HFFc6 (cell line): ENCODE data around the gene NOS1AP. TPM values are rescaled to one million over a fixed set of nuclear protein-coding genes. Genes with fewer than 3 reads are reported as not detected.

ENCODE experiments used
- DNase-seq: peaks from one replicate; pipeline ENCODE4 v3.0.0-alpha.2; 2018
- H3K27ac Mint-ChIP-seq: 2 replicates; pipeline ENCODE4 v1.8.0; 2020; ENCODE audit warnings: mild to moderate bottlenecking, mixed read lengths
- H3K27me3 Mint-ChIP-seq: 2 replicates; pipeline ENCODE4 v1.8.0; 2021; ENCODE audit warnings: mild to moderate bottlenecking, moderate library complexity, mixed read lengths; ENCODE audit not compliant: insufficient read depth
- H3K36me3 Mint-ChIP-seq: 2 replicates; pipeline ENCODE4 v1.8.0; 2021; ENCODE audit warnings: low read depth, mixed read lengths
- H3K4me1 Mint-ChIP-seq: 2 replicates; pipeline ENCODE4 v1.8.0; 2020; ENCODE audit warnings: low read depth, mixed read lengths
- H3K4me3 Mint-ChIP-seq: 2 replicates; pipeline ENCODE4 v1.8.0; 2020; ENCODE audit warnings: mild to moderate bottlenecking, moderate library complexity, mixed read lengths
- H3K9me3 Mint-ChIP-seq: 2 replicates; pipeline ENCODE4 v1.8.0; 2020; ENCODE audit warnings: mild to moderate bottlenecking, mixed read lengths
- CTCF ChIP-seq: fragments of 200-600 bp; sonication (generic); IDR thresholded peaks from 2 replicates; pipeline ENCODE4 v1.5.0; 2021; ENCODE audit warnings: antibody characterized with exemption, mild to moderate bottlenecking
- total RNA-seq, 6 experiments: library from RNA; stranded (reverse); fragmentation: NEBNext Ultra II Directional; extraction: Animal tissue kit (Norgen Biotek cat#: 25700); gene quantifications; 2 replicates in 1 of 6; 3 replicates in 5 of 6; pipeline ENCODE4 v1.2.3, GENCODE V29; 2021

Gene NOS1AP
- total RNA-seq, 6 experiments from 2014 or later, result 0.11 to 0.62 (median 0.29) TPM

GRCh38 chr1:162067466-162067865 is 2.0 kb upstream of the NOS1AP start:
- Mint-ChIP-seq H3K4me3 (no peak overlapping the region), H3K4me1 (no peaks in the 10 kb centered on the region), H3K36me3 (no peaks in the 10 kb centered on the region), H3K27me3 (peaks cover 28% of the 10 kb centered on the region), H3K9me3 (no peaks in the 10 kb centered on the region), H3K27ac (no peak overlapping the region)
- TF ChIP-seq CTCF, result no peak
- DNase-seq, result no peak

- no peaks in the 10 kb centered on the region for H3K36me3 Mint-ChIP-seq
- H3K4me3 Mint-ChIP-seq, result no peak overlapping the region
- TF ChIP-seq CTCF, result no peak
- no peak overlapping the region for H3K27ac Mint-ChIP-seq
- H3K4me1 Mint-ChIP-seq, result no peaks in the 10 kb centered on the region
- H3K9me3 Mint-ChIP-seq, result no peaks in the 10 kb centered on the region
- H3K27me3 Mint-ChIP-seq, result peaks cover 25% of the 10 kb centered on the region
- no peak for DNase-seq
Observed at GRCh38 chr1:162068301-162068700, 1.2 kb upstream of the NOS1AP start.

- no peak for TF ChIP-seq CTCF
- no peaks in the 10 kb centered on the region for H3K4me1 Mint-ChIP-seq
- DNase-seq, result no peak
- H3K4me3 Mint-ChIP-seq, result peak overlapping the region; percentile 77
- peaks cover 11% of the 10 kb centered on the region for H3K9me3 Mint-ChIP-seq
- H3K27ac Mint-ChIP-seq, result no peak overlapping the region
- H3K27me3 Mint-ChIP-seq, result peaks cover 19% of the 10 kb centered on the region
- H3K36me3 Mint-ChIP-seq, result peaks cover 11% of the 10 kb centered on the region
Observed at GRCh38 chr1:162070094-162070748, 730 bp downstream of the NOS1AP start.

- peaks cover 17% of the 10 kb centered on the region for H3K9me3 Mint-ChIP-seq
- H3K27ac Mint-ChIP-seq, result no peak overlapping the region
- H3K36me3 Mint-ChIP-seq, result peaks cover 16% of the 10 kb centered on the region
- DNase-seq, result no peak
- H3K4me3 Mint-ChIP-seq, result no peak overlapping the region; the same call in 1 of the 2 replicates
- H3K27me3 Mint-ChIP-seq, result peaks cover 19% of the 10 kb centered on the region
- TF ChIP-seq CTCF, result no peak
- H3K4me1 Mint-ChIP-seq, result no peaks in the 10 kb centered on the region
Observed at GRCh38 chr1:162070825-162071224, 1.3 kb downstream of the NOS1AP start.

GRCh38 chr1:162072740-162073139 is 3.2 kb downstream of the NOS1AP start:
- DNase-seq, result no peak
- no peak overlapping the region for H3K27ac Mint-ChIP-seq
- no peak overlapping the region for H3K4me3 Mint-ChIP-seq
- H3K9me3 Mint-ChIP-seq, result peaks cover 17% of the 10 kb centered on the region
- TF ChIP-seq CTCF, result no peak
- H3K4me1 Mint-ChIP-seq, result no peaks in the 10 kb centered on the region
- peaks cover 20% of the 10 kb centered on the region for H3K36me3 Mint-ChIP-seq
- H3K27me3 Mint-ChIP-seq, result peaks cover 22% of the 10 kb centered on the region
